GM12878 (cell line): ENCODE measurements around the gene NKX6-1.

Source experiments
- CBX3 ChIP-seq: fragments of 200-600 bp; sonication (generic); IDR thresholded peaks from 2 replicates; pipeline ENCODE4 v1.6.1; 2016; ENCODE audit warnings: low read depth, borderline replicate concordance
- CTCF ChIP-seq, 3 experiments: IDR thresholded peaks in 2 of 3; conservative IDR thresholded peaks in 1 of 3; 2 replicates each; pipeline ENCODE4 v1.5.1; 2011; ENCODE audit warnings: low read depth in 3 of 3, low read length in 3 of 3, mild to moderate bottlenecking in 3 of 3, control low read depth in 2 of 3, moderate library complexity in 2 of 3, inconsistent platforms in 1 of 3, mixed read lengths in 1 of 3; ENCODE audit not compliant: control insufficient read depth in 2 of 3, insufficient read depth in 1 of 3; ENCODE audit errors: extremely low read depth in 1 of 3
- CUX1 ChIP-seq: IDR thresholded peaks from 2 replicates; pipeline ENCODE4 v1.6.1; 2012; ENCODE audit warnings: improper control_type of control experiment, low read depth, low read length; ENCODE audit not compliant: insufficient replicate concordance
- DPF2 ChIP-seq: fragments of 450-650 bp; IDR thresholded peaks from 2 replicates; pipeline ENCODE4 v1.6.1; 2017; ENCODE audit warnings: mild to moderate bottlenecking
- EZH2 ChIP-seq: IDR thresholded peaks from 2 replicates; pipeline ENCODE4 v1.6.1; 2012; ENCODE audit warnings: low read depth, mild to moderate bottlenecking, control low read depth, inconsistent platforms, low read length, borderline replicate concordance; ENCODE audit not compliant: control insufficient read depth
- GABPA ChIP-seq: IDR thresholded peaks from 2 replicates; pipeline ENCODE4 v1.6.1; 2014; ENCODE audit warnings: antibody characterized with exemption, low read depth, mild to moderate bottlenecking, inconsistent platforms
- KDM1A ChIP-seq: fragments of 200-600 bp; sonication (generic); IDR thresholded peaks from 2 replicates; pipeline ENCODE4 v1.6.1; 2016; ENCODE audit warnings: borderline replicate concordance
- MAX ChIP-seq: IDR thresholded peaks from 2 replicates; pipeline ENCODE4 v1.6.1; 2012; ENCODE audit warnings: low read depth, low read length, improper control_type of control experiment
- NFYB ChIP-seq: IDR thresholded peaks from 2 replicates; pipeline ENCODE4 v1.6.1; 2011; ENCODE audit warnings: low read depth, mild to moderate bottlenecking, low read length, improper control_type of control experiment, moderate library complexity; ENCODE audit not compliant: insufficient read depth
- POLR2A ChIP-seq: IDR thresholded peaks from 2 replicates; pipeline ENCODE4 v1.6.1; 2011; ENCODE audit warnings: low read depth, mild to moderate bottlenecking, low read length
- POLR2AphosphoS5 ChIP-seq: IDR thresholded peaks from 2 replicates; pipeline ENCODE4 v1.6.1; 2011; ENCODE audit warnings: mild to moderate bottlenecking, low read length, inconsistent platforms
- RCOR1 ChIP-seq: conservative IDR thresholded peaks from 2 replicates; pipeline ENCODE4 v1.6.1; 2012; ENCODE audit warnings: low read depth, low read length, improper control_type of control experiment
- TAF1 ChIP-seq: IDR thresholded peaks from 2 replicates; pipeline ENCODE4 v1.6.1; 2011; ENCODE audit warnings: mild to moderate bottlenecking, low read depth, low read length, borderline replicate concordance
- YY1 ChIP-seq: IDR thresholded peaks from 2 replicates; pipeline ENCODE4 v1.6.1; 2011; ENCODE audit warnings: low read depth, mild to moderate bottlenecking, low read length

GRCh38 chr4:84535901-84536300 is 36.8 kb upstream of the NKX6-1 start:
- TF ChIP-seq KDM1A, result no peak
- TF ChIP-seq RCOR1, result no peak
- no peak for TF ChIP-seq POLR2A
- no peak for TF ChIP-seq DPF2
- no peak for TF ChIP-seq CTCF (IDR thresholded peaks at IDR 0.05 in 2 of 3, conservative IDR thresholded peaks at IDR 0.05 in 1 of 3; ENCODE audit: control insufficient read depth in 2 of 3, extremely low read depth in 1 of 3, insufficient read depth in 1 of 3, low read depth in 3 of 3, low read length in 3 of 3)
- TF ChIP-seq EZH2, result no peak
- TF ChIP-seq CBX3, result no peak
- no peak for TF ChIP-seq POLR2AphosphoS5
- no peak for TF ChIP-seq NFYB
- TF ChIP-seq TAF1, result no peak
- no peak for TF ChIP-seq MAX
- TF ChIP-seq CUX1, result no peak
- TF ChIP-seq GABPA, result no peak
- no peak for TF ChIP-seq YY1
